NK-92 (cell line): ENCODE measurements around the gene IL34.

ENCODE experiments used
- DNase-seq: peaks from one replicate; lab custom pipeline; 2025; ENCODE audit not compliant: unreplicated experiment; lab: John Stamatoyannopoulos, UW

The IL34 gene

GRCh38 chr16:70676675-70677498, 30.5 kb downstream of the IL34 start:
- no peak for DNase-seq

- DNase-seq, result no peak
These were observed 31.3 kb downstream of the IL34 start for GRCh38 chr16:70677499-70678120.

- no peak for DNase-seq
These were observed 31.9 kb downstream of the IL34 start for GRCh38 chr16:70678121-70678897.

GRCh38 chr16:70678898-70679670, 32.7 kb downstream of the IL34 start:
- no peak for DNase-seq

GRCh38 chr16:70679671-70680494, 33.5 kb downstream of the IL34 start:
- no peak for DNase-seq

- no peak for DNase-seq
These were observed 34.4 kb downstream of the IL34 start for GRCh38 chr16:70680495-70681381.

- DNase-seq, result no peak
These were observed 35.3 kb downstream of the IL34 start for GRCh38 chr16:70681382-70682238.

- DNase-seq, result no peak
These were observed 36.1 kb downstream of the IL34 start for GRCh38 chr16:70682239-70683145.

- DNase-seq, result no peak
These were observed 37.0 kb downstream of the IL34 start for GRCh38 chr16:70683146-70683944.

GRCh38 chr16:70684146-70685060, 38.0 kb downstream of the IL34 start:
- DNase-seq, result no peak

GRCh38 chr16:70685061-70685937, 38.9 kb downstream of the IL34 start:
- DNase-seq, result no peak

GRCh38 chr16:70685938-70686375, 39.6 kb downstream of the IL34 start, which contains the start of gene MTSS2:
Gene MTSS2, minus strand, starts transcription at chr16:70686053. Its CDS starts 262 bp downstream, at chr16:70685791.
- no peak for DNase-seq

GRCh38 chr16:70686376-70687101, 40.2 kb downstream of the IL34 start:
- DNase-seq, result no peak

GRCh38 chr16:70687102-70687511, 40.7 kb downstream of the IL34 start:
- DNase-seq, result no peak
